ENCODE data around the gene FBXL17.

The FBXL17 gene

GRCh38 chr5:107949688-107950341, 432.1 kb downstream of the FBXL17 start:
- H3K27ac Mint-ChIP-seq = peak overlapping the region; percentile 77
- H3K4me1 Mint-ChIP-seq = peaks cover 46% of the 10 kb centered on the region
- H3K4me3 Mint-ChIP-seq = peak overlapping the region; percentile 16
- H3K27me3 Mint-ChIP-seq = no peaks in the 10 kb centered on the region
- peaks cover 17% of the 10 kb centered on the region for H3K36me3 Mint-ChIP-seq
- no peaks in the 10 kb centered on the region for H3K9me3 Mint-ChIP-seq

- no peaks in the 10 kb centered on the region for H3K9me3 Mint-ChIP-seq
Observed at GRCh38 chr5:107948377-107948776, 433.5 kb downstream of the FBXL17 start.

GRCh38 chr5:107945061-107945460, 436.8 kb downstream of the FBXL17 start:
- Mint-ChIP-seq H3K27me3 (no peaks in the 10 kb centered on the region), H3K36me3 (peaks cover 17% of the 10 kb centered on the region), H3K4me1 (peaks cover 17% of the 10 kb centered on the region), H3K4me3 (no peak overlapping the region), H3K9me3 (no peaks in the 10 kb centered on the region), H3K27ac (no peak overlapping the region)

More at GRCh38 chr5:107948377-107948776, 433.5 kb downstream of the FBXL17 start:
- Mint-ChIP-seq H3K4me1 (peaks cover 42% of the 10 kb centered on the region), H3K36me3 (peaks cover 13% of the 10 kb centered on the region), H3K4me3 (no peak overlapping the region), H3K27ac (peak overlapping the region; percentile 11), H3K27me3 (no peaks in the 10 kb centered on the region)

- H3K4me3 Mint-ChIP-seq = no peak overlapping the region
- peaks cover 18% of the 10 kb centered on the region for H3K36me3 Mint-ChIP-seq
- H3K9me3 Mint-ChIP-seq = no peaks in the 10 kb centered on the region
- H3K27me3 Mint-ChIP-seq = no peaks in the 10 kb centered on the region
- H3K27ac Mint-ChIP-seq = no peak overlapping the region
- H3K4me1 Mint-ChIP-seq = peaks cover 6% of the 10 kb centered on the region
Observed at GRCh38 chr5:107943923-107944322, 438.0 kb downstream of the FBXL17 start.

GRCh38 chr5:107941036-107941435, 440.9 kb downstream of the FBXL17 start:
- H3K4me1 Mint-ChIP-seq = no peaks in the 10 kb centered on the region
- H3K27ac Mint-ChIP-seq = no peak overlapping the region
- no peak overlapping the region for H3K4me3 Mint-ChIP-seq
- no peaks in the 10 kb centered on the region for H3K27me3 Mint-ChIP-seq
- peaks cover 22% of the 10 kb centered on the region for H3K36me3 Mint-ChIP-seq
- H3K9me3 Mint-ChIP-seq = no peaks in the 10 kb centered on the region

- Mint-ChIP-seq H3K9me3 (no peaks in the 10 kb centered on the region), H3K4me1 (no peaks in the 10 kb centered on the region), H3K27ac (no peak overlapping the region), H3K4me3 (no peak overlapping the region), H3K27me3 (no peaks in the 10 kb centered on the region), H3K36me3 (peaks cover 21% of the 10 kb centered on the region)
Observed at GRCh38 chr5:107937651-107938355, 444.1 kb downstream of the FBXL17 start.

GRCh38 chr5:107937204-107937603, 444.7 kb downstream of the FBXL17 start:
- H3K27ac Mint-ChIP-seq = no peak overlapping the region
- no peaks in the 10 kb centered on the region for H3K27me3 Mint-ChIP-seq
- no peaks in the 10 kb centered on the region for H3K4me1 Mint-ChIP-seq
- no peaks in the 10 kb centered on the region for H3K9me3 Mint-ChIP-seq
- H3K36me3 Mint-ChIP-seq = peaks cover 23% of the 10 kb centered on the region
- no peak overlapping the region for H3K4me3 Mint-ChIP-seq

- H3K4me3 Mint-ChIP-seq = no peak overlapping the region
- peaks cover 23% of the 10 kb centered on the region for H3K36me3 Mint-ChIP-seq
Observed at GRCh38 chr5:107936515-107936914, 445.4 kb downstream of the FBXL17 start.

GRCh38 chr5:107935645-107936044, 446.3 kb downstream of the FBXL17 start:
- H3K36me3 Mint-ChIP-seq = peaks cover 23% of the 10 kb centered on the region
- no peaks in the 10 kb centered on the region for H3K4me1 Mint-ChIP-seq
- no peaks in the 10 kb centered on the region for H3K27me3 Mint-ChIP-seq
- H3K9me3 Mint-ChIP-seq = no peaks in the 10 kb centered on the region
- H3K4me3 Mint-ChIP-seq = no peak overlapping the region
- H3K27ac Mint-ChIP-seq = no peak overlapping the region

More at GRCh38 chr5:107936515-107936914, 445.4 kb downstream of the FBXL17 start:
- Mint-ChIP-seq H3K27me3 (no peaks in the 10 kb centered on the region), H3K9me3 (no peaks in the 10 kb centered on the region), H3K4me1 (no peaks in the 10 kb centered on the region), H3K27ac (no peak overlapping the region)

GRCh38 chr5:107933326-107933725, 448.6 kb downstream of the FBXL17 start:
- H3K27ac Mint-ChIP-seq = no peak overlapping the region
- no peaks in the 10 kb centered on the region for H3K9me3 Mint-ChIP-seq
- H3K36me3 Mint-ChIP-seq = peaks cover 17% of the 10 kb centered on the region
- H3K4me1 Mint-ChIP-seq = peaks cover 5% of the 10 kb centered on the region
- H3K27me3 Mint-ChIP-seq = no peaks in the 10 kb centered on the region
- no peak overlapping the region for H3K4me3 Mint-ChIP-seq

- Mint-ChIP-seq H3K9me3 (no peaks in the 10 kb centered on the region), H3K4me1 (peaks cover 13% of the 10 kb centered on the region), H3K27ac (no peak overlapping the region), H3K4me3 (no peak overlapping the region), H3K36me3 (peaks cover 7% of the 10 kb centered on the region), H3K27me3 (no peaks in the 10 kb centered on the region)
Observed at GRCh38 chr5:107930891-107931290, 451.0 kb downstream of the FBXL17 start.

- Mint-ChIP-seq H3K27ac (no peak overlapping the region), H3K4me3 (no peak overlapping the region), H3K36me3 (peaks cover 7% of the 10 kb centered on the region), H3K4me1 (peaks cover 21% of the 10 kb centered on the region), H3K27me3 (no peaks in the 10 kb centered on the region), H3K9me3 (no peaks in the 10 kb centered on the region)
Observed at GRCh38 chr5:107930092-107930491, 451.8 kb downstream of the FBXL17 start.

GRCh38 chr5:107929080-107929479, 452.8 kb downstream of the FBXL17 start:
- no peak overlapping the region for H3K27ac Mint-ChIP-seq
- no peaks in the 10 kb centered on the region for H3K27me3 Mint-ChIP-seq

GRCh38 chr5:107926121-107926520, 455.8 kb downstream of the FBXL17 start:
- H3K4me3 Mint-ChIP-seq = no peak overlapping the region
- no peak overlapping the region for H3K27ac Mint-ChIP-seq
- H3K4me1 Mint-ChIP-seq = peaks cover 22% of the 10 kb centered on the region
- H3K36me3 Mint-ChIP-seq = peaks cover 2% of the 10 kb centered on the region
- H3K27me3 Mint-ChIP-seq = no peaks in the 10 kb centered on the region
- no peaks in the 10 kb centered on the region for H3K9me3 Mint-ChIP-seq

More at GRCh38 chr5:107929080-107929479, 452.8 kb downstream of the FBXL17 start:
- Mint-ChIP-seq H3K9me3 (no peaks in the 10 kb centered on the region), H3K36me3 (peaks cover 5% of the 10 kb centered on the region), H3K4me1 (peaks cover 22% of the 10 kb centered on the region), H3K4me3 (no peak overlapping the region)

GRCh38 chr5:107925200-107925599, 456.7 kb downstream of the FBXL17 start:
- Mint-ChIP-seq H3K36me3 (peaks cover 2% of the 10 kb centered on the region), H3K4me3 (no peak overlapping the region), H3K27ac (no peak overlapping the region), H3K4me1 (peaks cover 20% of the 10 kb centered on the region), H3K27me3 (no peaks in the 10 kb centered on the region), H3K9me3 (no peaks in the 10 kb centered on the region)

GRCh38 chr5:107919969-107920368, 461.9 kb downstream of the FBXL17 start:
- peaks cover 26% of the 10 kb centered on the region for H3K4me1 Mint-ChIP-seq
- no peak overlapping the region for H3K4me3 Mint-ChIP-seq
- no peaks in the 10 kb centered on the region for H3K27me3 Mint-ChIP-seq
- no peaks in the 10 kb centered on the region for H3K9me3 Mint-ChIP-seq
- H3K27ac Mint-ChIP-seq = no peak overlapping the region
- peaks cover 6% of the 10 kb centered on the region for H3K36me3 Mint-ChIP-seq
